GM21360 (cell line): ENCODE measurements around the gene CD1E.
A peak's percentile ranks its signal among the peaks of the same experiment; 100 is the strongest.
"Not testable (repeated sequence)": the region's sequence is repeated elsewhere in the genome, so short reads cannot be mapped to it uniquely, and the experiment has no call there.

Experiments
- ATAC-seq: cut with Tn5 transposase; IDR thresholded peaks from one replicate; pipeline ENCODE4 v1.9.1; 2021; ENCODE audit warnings: mild to moderate bottlenecking, moderate library complexity; ENCODE audit not compliant: unreplicated experiment

The CD1E gene

DNA sequence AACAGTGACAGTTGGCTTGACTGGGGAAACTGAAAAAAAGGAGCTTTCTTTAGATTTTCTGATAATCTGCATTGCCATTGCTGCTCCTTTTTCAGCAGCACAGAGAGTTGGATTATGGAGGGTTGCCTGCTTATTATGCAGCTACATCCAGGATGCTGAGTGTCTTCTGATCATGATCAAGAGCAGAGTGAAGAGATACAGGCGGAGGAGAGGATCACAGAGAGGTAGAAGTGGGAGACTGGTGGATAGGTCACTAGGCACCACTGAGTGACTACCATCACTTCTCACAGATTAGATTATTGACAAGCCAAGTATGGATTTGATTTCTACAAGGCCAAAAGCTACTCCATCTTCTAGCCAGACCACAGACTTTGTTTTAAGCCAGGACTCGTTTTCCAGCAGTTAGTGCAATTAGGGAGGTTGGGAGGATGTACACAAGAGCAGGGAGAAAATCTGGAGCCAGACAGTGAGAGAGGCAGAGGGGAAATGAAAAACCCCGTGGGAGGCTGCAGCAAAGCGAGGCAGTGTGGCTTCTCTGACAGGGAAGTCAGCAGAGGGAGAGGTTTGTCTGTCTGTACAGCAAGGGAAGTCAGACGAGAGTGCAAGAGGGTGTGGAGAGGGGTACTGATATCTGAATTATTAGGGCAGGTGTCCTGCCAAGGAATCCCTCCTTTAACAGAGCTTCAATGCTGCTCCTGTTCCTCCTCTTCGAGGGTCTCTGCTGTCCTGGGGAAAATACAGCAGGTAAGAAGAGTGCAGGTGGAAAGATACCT lies at the start of gene CD1E:
CD1E (plus strand) TSS at position 592 of the 773 bp plus-strand sequence; CDS start at position 687, 95 bp downstream.
- no peak for ATAC-seq

DNA sequence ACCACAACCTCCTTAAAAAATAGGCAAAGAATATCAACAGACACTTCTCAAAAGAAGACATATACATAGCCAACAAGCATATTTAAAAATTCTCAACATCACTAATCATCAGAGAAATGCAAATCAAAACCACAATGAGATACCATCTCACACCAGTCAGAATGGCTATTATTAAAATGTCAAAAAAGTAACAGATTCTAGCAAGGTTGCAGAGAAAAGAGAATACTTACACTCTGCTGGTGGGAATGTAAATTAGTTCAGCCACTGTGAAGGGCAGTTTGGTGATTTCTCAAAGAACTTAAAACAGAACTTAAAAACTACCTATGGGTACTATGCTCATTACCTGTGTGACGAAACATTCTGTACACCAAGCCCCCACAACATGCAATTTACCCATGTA lies 43.1 kb upstream of the CD1E start:
- peak; percentile 63 for ATAC-seq

DNA sequence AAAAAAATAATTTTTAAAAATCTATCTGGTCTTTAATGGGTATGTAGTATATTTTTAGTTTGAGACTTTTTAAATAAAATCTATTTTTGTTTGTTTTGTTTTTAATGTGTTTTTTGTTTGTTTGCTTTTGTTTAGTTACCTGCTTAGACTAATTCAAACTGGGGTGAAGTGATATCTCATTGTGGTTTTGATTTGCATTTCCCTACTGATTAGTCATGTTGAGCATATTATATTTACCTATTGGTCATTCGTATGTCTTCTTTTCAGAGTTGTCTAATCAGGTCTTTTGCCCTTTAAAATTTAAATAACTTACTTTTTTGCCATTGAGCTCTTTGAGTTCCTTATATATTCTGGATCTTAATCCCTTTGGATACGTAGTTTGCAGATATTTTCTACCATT lies 42.6 kb upstream of the CD1E start:
- ATAC-seq: peak; percentile 63

DNA sequence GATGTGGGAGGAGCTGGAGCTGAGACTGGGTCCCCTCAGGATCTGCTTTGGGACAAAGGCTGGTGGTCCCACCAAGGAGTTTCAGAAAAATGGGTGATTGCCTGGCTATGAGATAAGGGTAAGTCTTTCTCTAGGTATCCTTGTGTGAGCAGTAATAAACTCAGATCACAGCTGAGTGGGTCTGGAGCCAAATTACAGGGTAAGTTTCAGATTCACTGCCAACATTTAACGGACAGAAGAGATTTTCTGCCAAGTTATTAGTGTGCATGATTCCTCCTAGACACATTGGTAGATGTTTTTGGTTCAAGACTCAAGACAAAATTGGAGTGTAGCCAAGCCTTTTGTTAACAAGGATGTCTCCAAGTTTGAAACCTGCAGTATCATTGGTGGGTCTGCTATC lies 29.8 kb upstream of the CD1E start:
- ATAC-seq: no peak

DNA sequence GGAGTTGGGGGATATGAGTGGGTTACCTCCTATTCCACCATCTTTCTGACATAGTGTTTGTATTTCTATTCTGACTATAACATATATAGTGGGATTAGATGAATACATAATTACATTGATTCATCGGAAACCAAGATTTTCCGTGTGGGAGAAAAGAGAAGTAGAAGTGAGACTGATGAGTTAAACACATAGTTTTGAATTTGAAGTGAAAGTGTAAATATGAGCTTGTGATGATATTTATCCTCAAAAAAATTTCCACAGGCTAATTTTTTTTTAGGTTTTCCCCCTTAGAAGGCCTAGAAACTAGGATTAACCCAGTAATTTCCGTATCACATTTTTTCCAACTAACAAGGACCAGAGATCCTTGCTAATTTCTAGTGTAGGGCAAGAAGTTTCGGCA lies 29.3 kb upstream of the CD1E start:
- peak; percentile 57 for ATAC-seq

DNA sequence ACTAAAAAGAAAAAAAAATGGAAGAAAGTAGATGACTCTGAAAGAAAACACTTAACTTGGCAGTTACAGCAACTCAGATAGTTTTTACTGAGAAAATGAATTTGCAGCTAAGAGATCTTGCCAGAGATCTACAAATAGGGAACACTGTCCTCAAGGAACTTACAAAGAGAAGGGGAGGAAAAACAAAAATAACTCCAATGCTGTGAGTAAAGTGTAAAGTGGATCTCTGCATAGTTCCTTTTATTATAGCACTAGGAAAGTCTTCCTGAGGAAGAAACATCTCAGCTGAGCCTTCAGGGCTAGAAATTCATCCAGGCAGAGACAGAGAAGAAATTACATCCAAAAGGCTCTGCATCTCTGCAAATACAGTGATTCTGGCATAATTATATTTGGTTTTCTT lies 26.2 kb upstream of the CD1E start:
- no peak for ATAC-seq

DNA sequence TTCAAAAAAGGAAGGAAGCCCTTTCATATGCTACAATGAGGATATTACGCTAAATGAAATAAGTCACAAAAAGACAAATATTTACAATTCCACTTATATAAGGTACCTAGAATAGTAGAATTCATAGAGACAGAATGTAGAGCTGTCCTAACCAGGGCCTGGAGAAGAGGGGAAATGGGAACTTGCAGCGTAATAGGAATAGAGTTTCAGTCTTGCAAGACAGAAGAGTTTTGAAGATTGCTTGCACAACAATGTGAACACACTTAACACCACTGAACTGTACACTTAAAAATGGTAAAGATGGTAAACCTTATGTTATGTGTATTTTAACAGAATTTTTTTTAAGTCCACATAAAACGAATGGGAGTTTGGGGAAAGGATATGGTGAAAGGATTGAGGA lies 25.3 kb upstream of the CD1E start:
- no peak for ATAC-seq

DNA sequence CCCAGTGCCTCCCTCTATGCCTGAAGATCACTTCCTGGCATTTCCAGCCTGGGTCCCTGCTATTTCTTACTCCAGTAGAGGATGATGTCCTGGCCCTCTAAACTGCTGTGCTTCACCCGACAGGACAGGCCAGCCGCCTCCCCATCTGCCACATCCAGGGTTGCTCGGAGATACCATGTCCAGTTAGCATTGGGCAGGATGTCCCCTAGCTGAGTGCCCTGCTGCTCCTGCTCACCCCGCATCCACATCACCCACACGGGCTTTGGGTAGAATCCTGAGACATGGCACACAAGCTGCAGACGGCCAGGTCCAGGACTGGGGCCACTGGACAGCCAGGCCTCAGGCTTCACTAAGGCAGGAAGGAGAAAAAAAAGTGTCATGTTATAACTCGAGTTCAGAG lies 24.4 kb upstream of the CD1E start:
- ATAC-seq: no peak

DNA sequence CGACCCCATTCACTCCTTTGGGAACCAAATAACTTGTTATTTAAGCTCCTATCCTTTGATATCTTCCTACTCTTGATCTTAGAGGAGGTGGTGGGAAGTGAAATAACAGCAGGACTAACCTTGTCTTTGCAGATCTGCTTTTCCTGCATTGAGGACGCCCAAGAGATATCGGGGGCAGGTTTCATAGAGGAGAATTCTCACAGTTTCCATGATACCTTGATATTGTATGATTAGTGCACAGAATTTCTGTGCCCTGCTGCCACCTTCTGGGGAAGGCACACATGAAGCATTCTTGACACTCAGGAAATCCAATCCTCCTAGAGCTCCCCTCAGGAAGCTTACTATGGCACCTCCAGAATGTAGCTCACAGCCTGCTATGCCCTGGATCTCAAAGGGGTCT lies 24.0 kb upstream of the CD1E start:
- no peak for ATAC-seq

DNA sequence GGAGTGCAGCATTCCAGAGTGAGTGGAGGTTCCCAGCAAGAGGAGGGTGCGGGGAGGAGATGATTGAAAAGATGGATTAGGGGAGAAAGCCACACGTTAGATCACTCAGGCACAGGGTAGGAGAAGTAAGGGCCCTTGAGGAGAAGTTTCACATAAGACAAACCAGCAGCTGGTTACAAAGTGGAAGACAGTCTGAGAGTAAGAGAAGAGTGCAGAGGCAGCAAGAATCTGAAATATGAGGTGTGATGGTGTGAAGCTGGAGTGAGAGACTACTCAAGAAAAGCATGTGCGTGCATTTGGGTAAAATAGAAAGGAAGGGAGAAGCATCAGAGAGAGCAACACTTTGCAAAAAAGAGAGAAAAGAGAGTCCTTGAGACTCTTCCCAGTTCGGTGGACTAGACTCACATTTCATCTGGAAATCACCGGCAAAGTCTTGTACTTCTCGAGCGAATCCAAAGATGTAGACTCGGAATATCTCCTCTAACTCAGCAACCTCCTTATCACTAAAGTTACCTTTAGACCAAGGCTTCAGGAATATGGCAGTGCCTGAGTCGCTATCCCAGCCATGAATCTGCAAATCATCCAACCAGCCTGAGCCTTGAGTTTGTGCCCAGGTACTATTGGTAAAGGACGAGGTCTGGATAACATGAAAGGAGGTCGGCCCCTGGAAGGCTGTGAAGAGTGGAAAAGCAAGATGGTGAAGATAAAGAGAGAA lies 23.1 kb upstream of the CD1E start:
- ATAC-seq: no peak

DNA sequence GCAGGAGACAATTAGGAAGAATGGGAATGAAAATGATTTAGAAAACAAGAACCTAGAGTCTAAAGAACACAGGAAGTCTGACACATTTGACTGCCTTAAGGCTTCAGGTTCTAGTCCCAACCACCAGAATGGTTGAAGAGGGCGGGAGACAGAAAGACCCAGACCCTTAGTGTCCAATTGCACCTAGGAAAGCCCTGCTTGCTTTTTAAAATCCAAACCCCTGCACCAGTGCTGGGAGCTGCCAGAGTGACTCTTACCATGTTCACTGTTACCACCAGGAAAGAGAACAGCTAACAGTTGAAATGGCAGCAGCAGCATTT lies 22.6 kb upstream of the CD1E start:
- no peak for ATAC-seq

DNA sequence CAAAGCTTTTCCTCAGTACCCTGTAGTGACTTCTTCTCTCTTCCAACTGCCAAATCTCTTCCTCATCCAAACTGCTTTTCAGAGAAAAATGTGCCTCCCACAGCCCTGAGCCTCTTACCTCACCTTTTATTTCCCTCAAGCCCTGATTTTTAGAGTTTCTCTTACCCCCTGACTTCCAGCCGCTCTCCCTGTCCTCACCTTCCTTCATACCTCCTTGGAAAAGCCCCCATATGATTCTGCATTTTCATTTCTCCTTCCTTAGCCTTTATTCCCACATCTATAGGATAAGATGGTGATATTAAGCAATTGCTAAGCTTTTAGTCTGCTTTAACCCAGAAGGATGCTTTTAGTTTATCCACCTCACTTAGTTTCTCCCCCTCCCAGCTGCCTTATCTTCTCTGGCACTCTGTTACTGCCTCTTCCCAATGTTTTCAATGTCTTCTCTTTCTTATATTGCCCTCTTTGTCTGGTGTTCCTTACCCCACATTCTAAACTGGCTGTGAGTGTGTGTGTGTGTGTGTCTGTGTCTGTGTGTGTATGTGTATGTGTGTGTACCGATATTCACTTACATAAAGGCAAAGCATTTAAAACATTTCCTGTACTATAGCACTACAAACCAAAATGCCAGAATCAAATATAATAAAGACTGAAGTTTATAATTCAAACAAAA lies 22.1 kb upstream of the CD1E start, which contains the start of gene CD1B:
CD1B (minus strand) TSS at position 51 of the 670 bp plus-strand sequence. CDS start 108 bp downstream, outside the sequence.
- ATAC-seq: no peak

DNA sequence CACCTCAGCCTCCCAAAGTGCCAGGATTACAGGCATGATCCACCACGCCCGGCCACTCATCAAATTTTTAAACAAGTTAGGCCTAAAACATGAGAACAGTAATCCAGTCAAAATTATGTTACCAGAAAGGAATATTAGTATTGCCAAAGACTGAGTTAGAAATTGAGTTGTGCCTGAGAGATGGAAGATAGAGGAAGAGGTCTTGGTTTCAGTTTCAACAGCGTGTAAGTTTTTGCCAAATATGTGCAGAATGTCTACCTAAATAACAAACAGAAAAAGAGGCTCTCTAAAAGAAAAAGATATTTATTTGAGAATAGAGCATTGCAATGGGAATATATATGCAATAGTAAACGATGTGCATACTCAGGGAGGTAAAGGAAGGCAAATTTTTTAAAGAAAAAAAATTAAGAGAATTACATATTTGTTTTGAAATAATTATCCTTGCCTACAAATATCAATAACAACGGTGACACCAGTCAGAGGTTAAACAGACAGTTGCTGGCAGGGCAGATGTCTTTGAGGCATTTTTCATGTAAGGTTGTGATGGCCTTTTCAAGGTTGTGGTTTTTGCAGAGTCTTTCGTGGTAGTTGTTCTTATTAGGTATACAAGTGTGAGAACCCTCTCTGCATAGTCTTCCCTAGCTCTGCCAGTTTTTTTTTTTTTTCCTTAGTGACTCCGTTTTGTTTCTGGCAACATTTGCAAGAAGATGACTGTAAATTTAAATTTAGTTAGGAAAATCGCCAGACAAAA lies 20.1 kb upstream of the CD1E start:
- no peak for ATAC-seq

DNA sequence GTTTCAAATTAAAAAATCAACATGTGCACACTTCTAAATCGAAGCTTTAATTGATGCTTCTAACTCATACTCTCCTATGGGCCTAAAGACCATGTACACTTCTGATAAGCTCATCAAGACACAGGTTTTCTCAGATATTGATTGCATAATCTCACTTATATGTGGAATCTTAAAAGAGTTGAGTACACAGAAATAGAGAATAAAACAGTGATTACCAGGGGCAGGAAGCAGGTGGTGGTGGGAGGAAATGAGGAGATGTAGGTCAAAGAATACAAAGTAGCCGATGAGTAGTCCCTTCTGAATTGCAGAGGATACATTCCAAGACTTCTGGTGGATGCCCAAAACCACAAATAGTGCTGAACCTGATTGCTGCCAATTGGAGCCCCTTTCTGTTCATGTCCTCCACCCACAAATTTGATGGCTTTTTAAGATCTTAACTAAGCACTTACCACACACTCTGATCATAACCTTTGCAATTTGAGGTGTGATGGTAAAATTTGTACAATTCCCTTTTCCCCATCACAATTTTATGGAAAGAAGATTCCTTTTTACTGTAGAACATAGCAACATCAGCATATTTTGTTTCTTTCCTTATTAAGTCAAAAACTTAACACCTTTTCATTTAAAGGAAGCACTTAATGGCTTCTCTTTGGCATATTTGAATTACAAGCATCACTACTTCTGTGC lies 19.0 kb upstream of the CD1E start:
- ATAC-seq: no peak

DNA sequence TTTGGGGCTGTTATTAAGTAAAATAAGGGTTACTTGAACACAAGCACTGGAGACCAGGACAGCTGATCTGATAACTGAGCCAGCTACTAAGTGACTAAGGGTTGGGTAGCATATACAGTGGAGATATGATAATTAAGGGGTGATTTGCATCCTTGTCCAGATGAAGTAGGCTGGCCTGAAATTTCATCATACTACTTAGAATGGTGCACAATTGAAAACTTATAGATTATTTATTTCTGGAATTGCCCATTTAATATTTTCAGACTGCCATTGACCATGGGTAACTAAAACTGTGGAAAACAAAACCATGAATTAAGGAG lies 18.5 kb upstream of the CD1E start:
- no peak for ATAC-seq

DNA sequence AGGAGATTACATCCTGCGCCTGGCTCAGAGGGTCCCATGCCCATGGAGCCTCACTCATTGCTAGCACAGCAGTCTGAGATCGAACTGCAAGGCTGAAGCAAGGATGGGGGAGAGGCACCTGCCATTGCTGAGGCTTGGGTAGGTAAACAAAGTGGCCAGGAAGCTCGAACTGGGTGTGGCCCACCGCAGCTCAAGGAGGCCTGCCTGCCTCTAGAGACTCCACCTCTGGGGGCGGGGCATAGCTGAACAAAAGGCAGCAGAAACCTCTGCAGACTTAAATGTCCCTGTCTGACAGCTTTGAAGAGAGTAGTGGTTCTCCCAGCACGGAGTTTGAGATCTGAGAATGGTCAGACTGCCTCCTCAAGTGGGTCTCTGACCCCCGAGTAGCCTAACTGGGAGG lies 17.3 kb upstream of the CD1E start:
- ATAC-seq: not testable (repeated sequence)

DNA sequence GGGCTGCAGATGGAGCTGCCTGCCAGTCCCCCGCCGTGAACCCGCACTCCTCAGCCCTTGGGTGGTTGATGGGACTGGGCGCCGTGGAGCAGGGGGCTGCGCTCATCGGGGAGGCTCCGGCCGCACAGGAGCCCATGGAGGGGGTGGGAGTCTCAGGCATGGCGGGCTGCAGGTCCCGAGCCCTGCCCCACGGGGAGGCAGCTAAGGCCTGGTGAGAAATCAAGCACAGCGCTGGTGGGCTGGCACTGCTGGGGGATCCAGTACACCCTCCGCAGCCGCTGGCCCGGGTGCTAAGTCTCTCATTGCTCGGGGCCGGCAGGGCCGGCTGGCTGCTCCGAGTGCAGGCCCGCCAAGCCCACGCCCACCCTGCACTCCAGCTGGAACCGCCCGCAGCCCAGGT lies 4.7 kb upstream of the CD1E start:
- not testable (repeated sequence) for ATAC-seq

DNA sequence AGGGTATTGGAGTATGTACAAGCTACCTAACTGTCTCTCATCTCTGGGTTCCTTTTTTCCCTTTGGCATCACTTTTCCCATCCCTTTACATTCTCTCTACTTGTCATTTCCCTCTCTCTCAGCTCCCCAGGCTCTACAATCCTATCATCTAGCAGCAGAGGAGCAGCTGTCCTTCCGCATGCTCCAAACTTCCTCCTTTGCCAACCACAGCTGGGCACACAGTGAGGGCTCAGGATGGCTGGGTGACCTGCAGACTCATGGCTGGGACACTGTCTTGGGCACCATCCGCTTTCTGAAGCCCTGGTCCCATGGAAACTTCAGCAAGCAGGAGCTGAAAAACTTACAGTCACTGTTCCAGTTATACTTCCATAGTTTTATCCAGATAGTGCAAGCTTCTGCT lies 561 bp downstream of the CD1E start:
- ATAC-seq: no peak

DNA sequence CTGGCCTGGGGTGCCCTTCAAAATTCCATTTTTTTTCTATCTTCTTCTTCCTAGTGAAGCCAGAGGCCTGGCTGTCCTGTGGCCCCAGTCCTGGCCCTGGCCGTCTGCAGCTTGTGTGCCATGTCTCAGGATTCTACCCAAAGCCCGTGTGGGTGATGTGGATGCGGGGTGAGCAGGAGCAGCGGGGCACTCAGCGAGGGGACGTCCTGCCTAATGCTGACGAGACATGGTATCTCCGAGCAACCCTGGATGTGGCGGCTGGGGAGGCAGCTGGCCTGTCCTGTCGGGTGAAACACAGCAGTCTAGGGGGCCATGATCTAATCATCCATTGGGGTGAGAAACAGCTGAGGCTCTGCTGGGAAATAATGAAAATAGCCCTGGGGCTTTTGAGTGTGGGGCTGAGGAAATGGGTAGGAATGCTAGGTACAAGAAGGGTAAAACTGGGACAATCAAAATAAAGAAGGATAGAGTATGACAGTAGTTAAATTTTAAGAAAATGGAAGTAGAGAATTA lies 2.1 kb downstream of the CD1E start:
- ATAC-seq: no peak

DNA sequence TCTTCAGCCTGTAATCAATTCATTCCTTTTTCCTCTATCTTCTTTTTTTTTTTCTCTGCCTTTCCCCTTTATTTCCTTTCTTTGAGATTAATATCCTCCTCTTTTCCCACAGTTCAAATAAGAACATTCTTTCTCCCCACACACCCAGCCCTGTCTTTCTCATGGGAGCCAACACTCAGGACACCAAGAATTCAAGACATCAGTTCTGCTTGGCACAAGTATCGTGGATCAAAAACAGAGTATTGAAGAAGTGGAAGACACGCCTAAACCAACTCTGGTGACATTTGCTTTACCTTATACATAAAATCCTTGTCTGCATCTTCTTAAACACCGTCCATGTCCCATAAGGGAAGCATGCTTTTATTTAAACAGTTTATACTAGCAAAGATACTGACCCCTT lies 2.9 kb downstream of the CD1E start:
- ATAC-seq: no peak

DNA sequence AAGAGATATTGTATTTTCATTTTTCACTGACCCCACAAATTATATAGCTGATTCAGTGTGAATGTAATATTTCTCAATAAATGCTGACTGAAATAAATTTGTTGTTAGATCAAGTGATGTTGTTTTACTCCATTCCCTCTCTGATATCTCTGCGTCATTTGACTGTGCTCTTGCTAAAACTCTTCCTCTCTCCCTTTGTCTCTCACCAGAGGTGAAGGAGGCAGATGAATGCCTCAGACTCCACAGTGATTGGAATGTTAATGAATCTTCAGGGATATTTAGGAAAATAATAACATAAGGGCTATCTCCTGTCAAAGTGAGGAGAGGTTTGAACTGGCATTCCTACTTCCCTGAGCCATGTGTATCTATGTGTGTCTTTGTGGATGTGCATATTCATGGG lies 3.7 kb downstream of the CD1E start:
- ATAC-seq: no peak
